ENCODE results near the gene RCAN1.

RCAN1 gene

DNA sequence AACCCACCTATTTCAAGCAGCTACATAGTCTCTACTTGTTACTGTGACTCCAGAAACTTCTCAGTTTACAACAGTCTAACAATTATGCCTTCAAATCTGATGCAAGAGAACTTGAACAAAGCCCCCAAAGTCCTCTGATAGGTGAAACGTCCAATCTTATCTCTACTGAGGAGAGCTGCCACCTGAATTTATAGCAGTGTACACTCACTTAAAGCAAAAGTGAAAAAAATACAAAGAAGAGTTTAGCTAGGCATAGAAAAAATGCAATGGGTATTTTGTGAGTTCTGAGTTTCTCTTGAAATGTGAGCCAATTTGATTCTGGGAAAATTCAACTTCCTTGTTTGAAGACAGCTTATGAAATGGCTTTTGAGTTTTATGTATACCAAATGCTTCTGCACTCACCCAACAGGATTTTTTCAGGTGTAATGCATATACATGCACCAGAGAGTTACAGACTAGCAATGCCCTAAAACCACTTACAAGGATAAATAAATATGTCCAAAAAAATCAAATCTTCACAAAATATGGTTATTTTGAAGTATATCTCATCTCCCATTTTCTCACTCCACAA lies 36.0 kb upstream of the RCAN1 start:
- Histone ChIP-seq H2AFZ (ENCODE audit: low read depth, low read length) (no peak overlapping the region), H3K79me2 (ENCODE audit: low read length) (no peaks in the 10 kb centered on the region), H3K27ac (ENCODE audit: low read length) (no peak overlapping the region), H4K20me1 (ENCODE audit: insufficient read depth, low read length) (no peaks in the 10 kb centered on the region), H3K4me3 (ENCODE audit: low read length) (no peak overlapping the region), H3K9ac (ENCODE audit: low read length) (no peak overlapping the region), H3K9me3 (ENCODE audit: insufficient read depth, low read length) (no peaks in the 10 kb centered on the region), H3K4me2 (ENCODE audit: low read length) (no peak overlapping the region), H3K4me1 (ENCODE audit: low read length) (no peaks in the 10 kb centered on the region), H3K27me3 (ENCODE audit: low read depth, low read length) (no peaks in the 10 kb centered on the region), H3K36me3 (replicated peaks; ENCODE audit: low read depth, low read length) (no peaks in the 10 kb centered on the region)
- TF ChIP-seq EZH2phosphoT487 (IDR thresholded peaks at IDR 0.05; ENCODE audit: low read depth) = no peak

DNA sequence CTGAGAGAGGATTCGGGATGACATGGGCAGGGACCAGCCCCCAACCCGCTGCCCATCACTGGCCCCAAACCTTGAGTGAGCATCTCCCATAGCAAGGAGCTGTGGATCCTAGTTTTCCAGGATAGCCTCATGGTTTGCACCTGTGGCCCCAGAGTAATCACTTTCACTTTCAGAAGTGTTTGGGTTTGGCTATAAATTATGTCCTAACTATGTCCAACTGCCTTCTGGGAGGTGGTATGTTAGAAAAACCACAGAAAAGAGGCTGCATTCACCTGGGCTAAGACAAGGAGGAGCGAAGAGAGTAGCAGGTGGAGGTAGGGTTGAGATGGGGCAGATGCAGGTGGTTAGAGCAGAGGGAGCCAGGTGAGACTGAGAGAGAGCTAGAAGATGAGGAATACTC lies 34.5 kb upstream of the RCAN1 start:
- Histone ChIP-seq H3K27ac (ENCODE audit: low read length) (no peak overlapping the region), H3K9ac (ENCODE audit: low read length) (no peak overlapping the region), H3K4me3 (ENCODE audit: low read length) (no peak overlapping the region), H3K79me2 (ENCODE audit: low read length) (no peaks in the 10 kb centered on the region), H2AFZ (ENCODE audit: low read depth, low read length) (no peak overlapping the region), H3K27me3 (ENCODE audit: low read depth, low read length) (no peaks in the 10 kb centered on the region), H3K4me1 (ENCODE audit: low read length) (no peaks in the 10 kb centered on the region), H3K4me2 (ENCODE audit: low read length) (no peak overlapping the region), H3K36me3 (replicated peaks; ENCODE audit: low read depth, low read length) (no peaks in the 10 kb centered on the region), H4K20me1 (ENCODE audit: insufficient read depth, low read length) (no peaks in the 10 kb centered on the region), H3K9me3 (ENCODE audit: insufficient read depth, low read length) (no peaks in the 10 kb centered on the region)
- TF ChIP-seq, protein P1, sequence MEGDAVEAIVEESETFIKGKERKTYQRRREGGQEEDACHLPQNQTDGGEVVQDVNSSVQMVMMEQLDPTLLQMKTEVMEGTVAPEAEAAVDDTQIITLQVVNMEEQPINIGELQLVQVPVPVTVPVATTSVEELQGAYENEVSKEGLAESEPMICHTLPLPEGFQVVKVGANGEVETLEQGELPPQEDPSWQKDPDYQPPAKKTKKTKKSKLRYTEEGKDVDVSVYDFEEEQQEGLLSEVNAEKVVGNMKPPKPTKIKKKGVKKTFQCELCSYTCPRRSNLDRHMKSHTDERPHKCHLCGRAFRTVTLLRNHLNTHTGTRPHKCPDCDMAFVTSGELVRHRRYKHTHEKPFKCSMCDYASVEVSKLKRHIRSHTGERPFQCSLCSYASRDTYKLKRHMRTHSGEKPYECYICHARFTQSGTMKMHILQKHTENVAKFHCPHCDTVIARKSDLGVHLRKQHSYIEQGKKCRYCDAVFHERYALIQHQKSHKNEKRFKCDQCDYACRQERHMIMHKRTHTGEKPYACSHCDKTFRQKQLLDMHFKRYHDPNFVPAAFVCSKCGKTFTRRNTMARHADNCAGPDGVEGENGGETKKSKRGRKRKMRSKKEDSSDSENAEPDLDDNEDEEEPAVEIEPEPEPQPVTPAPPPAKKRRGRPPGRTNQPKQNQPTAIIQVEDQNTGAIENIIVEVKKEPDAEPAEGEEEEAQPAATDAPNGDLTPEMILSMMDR (IDR thresholded peaks at IDR 0.05; ENCODE audit: low read depth, low read length) = no peak
- TF ChIP-seq EZH2phosphoT487 (IDR thresholded peaks at IDR 0.05; ENCODE audit: low read depth) = no peak

DNA sequence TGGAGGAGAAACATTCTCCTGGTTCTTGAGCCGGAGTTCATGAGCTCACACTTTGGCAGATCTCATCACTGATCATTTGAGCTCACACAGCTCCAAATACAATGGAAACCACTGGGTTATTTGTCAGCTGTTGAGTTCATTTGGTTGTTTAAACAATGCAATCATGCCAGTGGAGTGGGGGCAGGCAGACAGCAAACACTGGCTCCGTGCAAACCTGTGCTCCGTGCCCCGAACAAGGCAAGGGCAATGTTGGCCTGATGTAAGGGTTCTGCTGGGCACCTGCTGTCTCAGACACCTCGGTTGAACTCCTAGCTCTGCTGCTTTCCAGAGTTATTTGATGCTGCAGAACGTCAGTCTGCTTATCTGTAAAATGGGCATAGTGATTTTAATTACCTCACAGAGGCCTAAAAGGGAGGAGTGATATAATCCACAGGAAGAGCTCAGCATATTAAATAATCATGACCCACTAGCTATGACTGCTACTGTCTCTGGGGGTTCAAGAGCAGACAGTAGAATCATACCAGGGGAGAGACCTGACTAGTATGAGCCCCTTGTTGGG lies 33.9 kb upstream of the RCAN1 start:
- Histone ChIP-seq H3K36me3 (replicated peaks; ENCODE audit: low read depth, low read length) (no peaks in the 10 kb centered on the region), H3K27ac (ENCODE audit: low read length) (no peak overlapping the region), H2AFZ (ENCODE audit: low read depth, low read length) (no peak overlapping the region), H3K9ac (ENCODE audit: low read length) (no peak overlapping the region), H4K20me1 (ENCODE audit: insufficient read depth, low read length) (no peaks in the 10 kb centered on the region), H3K9me3 (ENCODE audit: insufficient read depth, low read length) (no peaks in the 10 kb centered on the region), H3K4me1 (ENCODE audit: low read length) (no peaks in the 10 kb centered on the region), H3K79me2 (ENCODE audit: low read length) (no peaks in the 10 kb centered on the region), H3K4me3 (ENCODE audit: low read length) (no peak overlapping the region), H3K27me3 (ENCODE audit: low read depth, low read length) (no peaks in the 10 kb centered on the region), H3K4me2 (ENCODE audit: low read length) (no peak overlapping the region)
- no peak for TF ChIP-seq EZH2phosphoT487 (IDR thresholded peaks at IDR 0.05; ENCODE audit: low read depth)
- TF ChIP-seq, protein P1 (IDR thresholded peaks at IDR 0.05; ENCODE audit: low read depth, low read length) = no peak

DNA sequence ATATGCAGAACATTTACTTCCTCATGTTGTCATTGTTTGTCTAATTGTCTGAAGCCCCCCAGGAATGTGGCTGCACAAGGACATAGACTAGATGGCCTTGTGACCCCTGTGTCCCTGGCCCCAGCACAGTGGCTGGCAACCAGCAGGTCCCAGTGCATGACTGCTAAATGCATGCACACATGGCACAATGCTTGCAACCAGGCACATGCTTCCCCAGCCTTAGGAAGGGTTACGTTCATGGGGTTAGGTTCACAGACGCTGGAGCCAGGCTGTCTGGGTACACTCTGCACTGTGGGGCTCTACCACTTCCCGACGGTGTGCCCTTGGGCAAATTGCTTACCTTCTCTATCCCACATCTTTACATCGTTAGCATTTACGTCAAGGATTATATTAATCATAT lies 32.6 kb upstream of the RCAN1 start:
- Histone ChIP-seq H3K4me2 (ENCODE audit: low read length) (no peak overlapping the region), H3K36me3 (replicated peaks; ENCODE audit: low read depth, low read length) (no peaks in the 10 kb centered on the region), H3K4me3 (ENCODE audit: low read length) (no peak overlapping the region), H3K9ac (ENCODE audit: low read length) (no peak overlapping the region), H3K79me2 (ENCODE audit: low read length) (no peaks in the 10 kb centered on the region), H4K20me1 (ENCODE audit: insufficient read depth, low read length) (no peaks in the 10 kb centered on the region), H3K27me3 (ENCODE audit: low read depth, low read length) (no peaks in the 10 kb centered on the region), H3K4me1 (ENCODE audit: low read length) (peaks cover 3% of the 10 kb centered on the region), H2AFZ (ENCODE audit: low read depth, low read length) (no peak overlapping the region), H3K9me3 (ENCODE audit: insufficient read depth, low read length) (no peaks in the 10 kb centered on the region), H3K27ac (ENCODE audit: low read length) (no peak overlapping the region)
- TF ChIP-seq, protein P1 (IDR thresholded peaks at IDR 0.05; ENCODE audit: low read depth, low read length) = no peak
- TF ChIP-seq EZH2phosphoT487 (IDR thresholded peaks at IDR 0.05; ENCODE audit: low read depth) = no peak

Measured in OCI-LY3 (cell line).